Astrocyte of the spinal cord (primary cell): Measurements from ENCODE around the gene SLFN12.

ENCODE experiments used
- DNase-seq: peaks from one replicate; pipeline ENCODE4 v3.0.0; 2011; ENCODE audit warnings: low read depth, low spot score
- H3K4me3 ChIP-seq: 2 replicates; pipeline ENCODE4 v1.5.1; 2011; ENCODE audit warnings: low read depth, mild to moderate bottlenecking, low read length, moderate library complexity
- CTCF ChIP-seq: IDR thresholded peaks from 2 replicates; pipeline ENCODE4 v1.5.1; 2012; ENCODE audit warnings: low read depth, mild to moderate bottlenecking, low read length, inconsistent platforms
- in situ Hi-C: cut with HindIII; loops from 2 replicates; pipeline ENCODE4 v1.10.0; 2017; ENCODE audit warnings: low sequenced_read_pairs

SLFN12 gene

GRCh38 chr17:35432176-35433074 is at the start of gene SLFN12:
Gene SLFN12 (minus strand): TSS chr17:35432500. CDS start chr17:35423028, 9,472 bp downstream.
- peak within 1 kb of the TSS; percentile 62 for H3K4me3 ChIP-seq
- TF ChIP-seq CTCF: no peak
- DNase-seq: peak; percentile 96
- in situ Hi-C loops: no loop called here

- no peak for TF ChIP-seq CTCF
- no peak for DNase-seq
- in situ Hi-C loops: no loop called here
- no peak overlapping the region for H3K4me3 ChIP-seq
Measured at GRCh38 chr17:35479271-35479670, 47.0 kb upstream of the SLFN12 start.

GRCh38 chr17:35477248-35477647 is 44.9 kb upstream of the SLFN12 start:
- TF ChIP-seq CTCF: no peak
- no peak overlapping the region for H3K4me3 ChIP-seq
- in situ Hi-C loops: no loop called here
- no peak for DNase-seq

GRCh38 chr17:35476283-35476820 is 44.1 kb upstream of the SLFN12 start:
- H3K4me3 ChIP-seq: no peak overlapping the region
- DNase-seq: no peak
- in situ Hi-C loops: no loop called here
- no peak for TF ChIP-seq CTCF

GRCh38 chr17:35468475-35468874 is 36.2 kb upstream of the SLFN12 start:
- no peak overlapping the region for H3K4me3 ChIP-seq
- DNase-seq: no peak
- in situ Hi-C loops: no loop called here
- no peak for TF ChIP-seq CTCF

- DNase-seq: no peak
- in situ Hi-C loops: no loop called here
- H3K4me3 ChIP-seq: no peak overlapping the region
- TF ChIP-seq CTCF: no peak
Measured at GRCh38 chr17:35467824-35468223, 35.5 kb upstream of the SLFN12 start.
